HepG2 (cell line): ENCODE results near the gene MYADML2. TPM values are rescaled to one million over a fixed set of nuclear protein-coding genes. Genes with fewer than 3 reads are reported as not detected.
A peak's percentile ranks its signal among the peaks of the same experiment; 100 is the strongest.

ENCODE experiments used
- BRF2 ChIP-seq: sonication (generic); formaldehyde crosslinking; IDR thresholded peaks from 2 replicates; pipeline ENCODE4 v1.8.1; 2022; ENCODE audit warnings: mild to moderate bottlenecking, missing genetic modification reagents
- CBFB ChIP-seq: sonication (generic); formaldehyde crosslinking; IDR thresholded peaks from 2 replicates; pipeline ENCODE4 v1.4.0; 2020; ENCODE audit warnings: missing genetic modification reagents
- DNMT1 ChIP-seq: sonication (generic); formaldehyde crosslinking; IDR thresholded peaks from 2 replicates; pipeline ENCODE4 v1.5.1; 2020; ENCODE audit warnings: mild to moderate bottlenecking, missing genetic modification reagents
- FIP1L1 ChIP-seq: fragments of 200-400 bp; formaldehyde crosslinking; IDR thresholded peaks from 2 replicates; pipeline ENCODE4 v1.6.1; 2018; ENCODE audit warnings: low read depth, mild to moderate bottlenecking, low read length, moderate library complexity, borderline replicate concordance; ENCODE audit not compliant: insufficient read depth
- LRRFIP1 ChIP-seq: sonication (generic); formaldehyde crosslinking; conservative IDR thresholded peaks from 2 replicates; pipeline ENCODE4 v1.4.0; 2020; ENCODE audit warnings: missing genetic modification reagents
- MXD4 ChIP-seq: IDR thresholded peaks from 2 replicates; pipeline ENCODE4 v1.6.1; 2016; ENCODE audit warnings: mild to moderate bottlenecking, missing biosample characterization, missing genetic modification reagents
- NFAT5 ChIP-seq: sonication (generic); formaldehyde crosslinking; IDR thresholded peaks from 2 replicates; pipeline ENCODE4 v1.4.0; 2020; ENCODE audit warnings: missing genetic modification reagents
- NFE2 ChIP-seq: sonication (generic); formaldehyde crosslinking; IDR thresholded peaks from 2 replicates; pipeline ENCODE4 v1.4.0; 2020; ENCODE audit warnings: missing genetic modification reagents
- NFKB2 ChIP-seq: sonication (generic); formaldehyde crosslinking; IDR thresholded peaks from 2 replicates; pipeline ENCODE4 v1.4.0; 2020; ENCODE audit warnings: missing genetic modification reagents, borderline replicate concordance
- PREB ChIP-seq: sonication (generic); formaldehyde crosslinking; IDR thresholded peaks from 2 replicates; pipeline ENCODE4 v1.4.0; 2020; ENCODE audit warnings: missing genetic modification reagents
- RFXANK ChIP-seq: IDR thresholded peaks from 2 replicates; pipeline ENCODE4 v1.6.1; 2016
- RXRA ChIP-seq: sonication (generic); formaldehyde crosslinking; IDR thresholded peaks from 2 replicates; pipeline ENCODE4 v1.5.1; 2020; ENCODE audit warnings: missing genetic modification reagents
- TGIF2 ChIP-seq: IDR thresholded peaks from 2 replicates; pipeline ENCODE4 v1.6.1; 2016; ENCODE audit warnings: control low read depth, missing compliant biosample characterization
- ZBTB20 ChIP-seq: sonication (generic); formaldehyde crosslinking; IDR thresholded peaks from 2 replicates; pipeline ENCODE4 v1.8.1; 2023; ENCODE audit warnings: missing genetic modification reagents, low read depth, mild to moderate bottlenecking, borderline replicate concordance
- ZBTB21 ChIP-seq: sonication (generic); formaldehyde crosslinking; IDR thresholded peaks from 2 replicates; pipeline ENCODE4 v1.4.0; 2020; ENCODE audit warnings: missing genetic modification reagents
- ZNF251 ChIP-seq: sonication (generic); formaldehyde crosslinking; IDR thresholded peaks from 2 replicates; pipeline ENCODE4 v1.9.0; 2021; ENCODE audit warnings: mild to moderate bottlenecking, missing genetic modification reagents
- ZNF563 ChIP-seq: sonication (generic); formaldehyde crosslinking; IDR thresholded peaks from 2 replicates; pipeline ENCODE4 v1.8.0; 2022; ENCODE audit warnings: mild to moderate bottlenecking, moderate library complexity, missing genetic modification reagents
- ZNF839 ChIP-seq: sonication (generic); formaldehyde crosslinking; IDR thresholded peaks from 2 replicates; pipeline ENCODE4 v1.4.0; 2020; ENCODE audit warnings: missing genetic modification reagents, mild to moderate bottlenecking, borderline replicate concordance
- ZSCAN21 ChIP-seq: sonication (generic); formaldehyde crosslinking; IDR thresholded peaks from 2 replicates; pipeline ENCODE4 v1.8.0; 2022; ENCODE audit warnings: mild to moderate bottlenecking, missing genetic modification reagents, moderate library complexity, borderline replicate concordance
- polyA plus RNA-seq, 8 experiments: library from polyadenylated mRNA; depleted of rRNA in 3 of 8; stranded (reverse) in 7 of 8; unstranded in 1 of 8; fragments of >200 nt; fragmentation: Illumina TruSeq in 4 of 8; extraction: Trizol in 4 of 8; gene quantifications; 2 replicates each; pipeline versions ENCODE4 v1.2.1 to v1.2.3, GENCODE V29; 2011 to 2016; ENCODE audit warnings: low read depth in 4 of 8, missing spikeins in 1 of 8, mixed read lengths in 1 of 8; ENCODE audit not compliant: insufficient read depth in 1 of 8
- total RNA-seq, 5 experiments: library from RNA; depleted of rRNA; stranded (reverse); fragments of >200 nt; fragmentation: Illumina TruSeq; extraction: Trizol; gene quantifications; 2 replicates each; pipeline ENCODE4 v1.2.3, GENCODE V29; 2016; ENCODE audit warnings: low read depth in 1 of 5

MYADML2 gene
- total and polyA plus RNA-seq, 2 of the 13 experiments (the other 11 are each of a cell fraction or from before 2014, with no cell fraction given) = not detected

- no peak for TF ChIP-seq LRRFIP1 (CRISPR knock-in tag)
- peak; percentile 77; the same call in 1 of the 2 replicates for TF ChIP-seq NFKB2 (CRISPR knock-in tag)
- TF ChIP-seq ZNF563 = 0 out of 2 replicates have a peak, but pooled peaks have one; percentile 25
- no peak for TF ChIP-seq BRF2 (CRISPR knock-in tag)
- peak; percentile 69 for TF ChIP-seq ZSCAN21 (CRISPR knock-in tag)
- TF ChIP-seq RXRA (CRISPR knock-in tag) = no peak; the same call in none of the 2 replicates
- TF ChIP-seq PREB (CRISPR knock-in tag) = no peak
- peak; percentile 19 for TF ChIP-seq CBFB (CRISPR knock-in tag)
- TF ChIP-seq ZNF251 (CRISPR knock-in tag) = no peak
- peak; percentile 48; the same call in 1 of the 2 replicates for TF ChIP-seq NFAT5 (CRISPR knock-in tag)
- TF ChIP-seq ZNF839 (CRISPR knock-in tag) = peak; percentile 77; the same call in 1 of the 2 replicates
- TF ChIP-seq MXD4 (CRISPR knock-in tag) = peak; percentile 87
- no peak for TF ChIP-seq NFE2 (CRISPR knock-in tag)
- TF ChIP-seq TGIF2 (CRISPR knock-in tag) = peak; percentile 75
- peak; percentile 9; the same call in 1 of the 2 replicates for TF ChIP-seq FIP1L1
- TF ChIP-seq RFXANK (CRISPR knock-in tag) = no peak
- no peak; the same call in 1 of the 2 replicates for TF ChIP-seq ZBTB20 (CRISPR knock-in tag)
- no peak; the same call in 1 of the 2 replicates for TF ChIP-seq ZBTB21 (CRISPR knock-in tag)
- TF ChIP-seq DNMT1 (CRISPR knock-in tag) = peak; percentile 71; the same call in 1 of the 2 replicates
Measured at GRCh38 chr17:81927653-81928543, 19.1 kb downstream of the MYADML2 start, which contains the start of gene MAFG (continued).
